ENCODE data around the gene GDNF. TPM values are rescaled to one million over a fixed set of nuclear protein-coding genes. Genes with fewer than 3 reads are reported as not detected.

GDNF gene
- total and polyA plus RNA-seq, 2 donors (not counting 1 experiment from before 2014, with no cell fraction given), result 0.32 to 0.83 TPM

- Histone ChIP-seq H3K9ac (ENCODE audit: insufficient read depth, low read length) (no peak overlapping the region), H3K4me3 (replicated peaks in 1 of 4; ENCODE audit: control extremely low read depth in 1 of 4, insufficient read depth in 1 of 4, low read depth in 3 of 4, low read length in 4 of 4) (no peak overlapping the region), H3K79me2 (ENCODE audit: control insufficient read depth, insufficient read depth, low read length) (no peaks in the 10 kb centered on the region), H2AFZ (ENCODE audit: low read length) (no peak overlapping the region), H4K20me1 (ENCODE audit: control insufficient read depth, extremely low read depth, insufficient read depth, low read length) (no peaks in the 10 kb centered on the region), H3K4me1 (ENCODE audit: control insufficient read depth, extremely low read depth, insufficient read depth, low read length) (no peaks in the 10 kb centered on the region), H3K27ac (ENCODE audit: insufficient read depth, low read length) (no peak overlapping the region), H3K36me3 (ENCODE audit: control insufficient read depth, insufficient read depth, low read length) (no peaks in the 10 kb centered on the region), H3K27me3 (ENCODE audit: control insufficient read depth, insufficient read depth, low read length) (no peaks in the 10 kb centered on the region), H3K9me3 (ENCODE audit: control insufficient read depth, insufficient read depth, low read depth, low read length) (no peaks in the 10 kb centered on the region), H3K4me2 (ENCODE audit: extremely low read depth, insufficient read depth, low read length) (no peak overlapping the region)
- DNase-seq (ENCODE audit: low read depth in 2 of 2), result peak; percentile 61 to 83
- TF ChIP-seq EZH2 (IDR thresholded peaks at IDR 0.05; ENCODE audit: low read length, missing control alignments) (no peak), CTCF (conservative IDR thresholded peaks at IDR 0.05 in 1 of 2, IDR thresholded peaks at IDR 0.05 in 1 of 2; ENCODE audit: low read depth in 1 of 2, low read length in 2 of 2) (no peak)
Observed at GRCh38 chr5:37792975-37793631, 46.7 kb downstream of the GDNF start.

DNA sequence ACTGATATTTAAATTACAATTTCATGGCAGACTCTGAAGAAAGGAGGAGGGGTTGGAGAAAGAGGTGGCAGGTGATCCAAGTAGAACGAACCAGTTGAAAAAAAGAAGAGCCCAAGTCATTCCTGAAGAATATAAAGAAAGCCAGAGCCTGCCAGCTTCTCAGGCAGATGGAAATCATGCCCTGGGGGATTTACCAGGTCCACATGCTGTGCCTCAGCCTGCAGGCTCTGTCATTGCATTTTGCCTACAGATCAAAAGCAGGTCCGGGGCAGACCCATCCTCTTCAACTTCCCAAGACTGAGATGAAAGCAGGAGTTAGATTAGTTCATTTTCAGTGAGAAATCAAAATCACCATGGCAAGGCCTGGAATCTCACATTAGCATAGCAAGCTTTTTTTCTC, 48.5 kb downstream of the GDNF start:
- H3K79me2 ChIP-seq (ENCODE audit: control insufficient read depth, insufficient read depth, low read length), result no peaks in the 10 kb centered on the region
- no peak for TF ChIP-seq CTCF (conservative IDR thresholded peaks at IDR 0.05 in 1 of 2, IDR thresholded peaks at IDR 0.05 in 1 of 2; ENCODE audit: low read depth in 1 of 2, low read length in 2 of 2)
- no peak for TF ChIP-seq EZH2 (IDR thresholded peaks at IDR 0.05; ENCODE audit: low read length, missing control alignments)
- H4K20me1 ChIP-seq (ENCODE audit: control insufficient read depth, extremely low read depth, insufficient read depth, low read length), result no peaks in the 10 kb centered on the region
- H3K9ac ChIP-seq (ENCODE audit: insufficient read depth, low read length), result no peak overlapping the region
- no peaks in the 10 kb centered on the region for H3K9me3 ChIP-seq (ENCODE audit: control insufficient read depth, insufficient read depth, low read depth, low read length)
- no peak for DNase-seq (ENCODE audit: low read depth in 2 of 2)
- H3K27me3 ChIP-seq (ENCODE audit: control insufficient read depth, insufficient read depth, low read length), result no peaks in the 10 kb centered on the region
- no peak overlapping the region for H3K27ac ChIP-seq (ENCODE audit: insufficient read depth, low read length)
- no peak overlapping the region for H3K4me2 ChIP-seq (ENCODE audit: extremely low read depth, insufficient read depth, low read length)
- H3K4me1 ChIP-seq (ENCODE audit: control insufficient read depth, extremely low read depth, insufficient read depth, low read length), result no peaks in the 10 kb centered on the region
- no peak overlapping the region for H3K4me3 ChIP-seq (replicated peaks in 1 of 4; ENCODE audit: control extremely low read depth in 1 of 4, insufficient read depth in 1 of 4, low read depth in 3 of 4, low read length in 4 of 4)
- no peak overlapping the region for H2AFZ ChIP-seq (ENCODE audit: low read length)
- H3K36me3 ChIP-seq (ENCODE audit: control insufficient read depth, insufficient read depth, low read length), result no peaks in the 10 kb centered on the region

GRCh38 chr5:37789991-37790390, 49.9 kb downstream of the GDNF start:
- no peak overlapping the region for H3K4me3 ChIP-seq (replicated peaks in 1 of 4; ENCODE audit: control extremely low read depth in 1 of 4, insufficient read depth in 1 of 4, low read depth in 3 of 4, low read length in 4 of 4)
- H3K79me2 ChIP-seq (ENCODE audit: control insufficient read depth, insufficient read depth, low read length), result no peaks in the 10 kb centered on the region
- no peak overlapping the region for H3K4me2 ChIP-seq (ENCODE audit: extremely low read depth, insufficient read depth, low read length)
- no peaks in the 10 kb centered on the region for H3K9me3 ChIP-seq (ENCODE audit: control insufficient read depth, insufficient read depth, low read depth, low read length)
- no peaks in the 10 kb centered on the region for H4K20me1 ChIP-seq (ENCODE audit: control insufficient read depth, extremely low read depth, insufficient read depth, low read length)
- H2AFZ ChIP-seq (ENCODE audit: low read length), result no peak overlapping the region
- H3K36me3 ChIP-seq (ENCODE audit: control insufficient read depth, insufficient read depth, low read length), result no peaks in the 10 kb centered on the region
- H3K4me1 ChIP-seq (ENCODE audit: control insufficient read depth, extremely low read depth, insufficient read depth, low read length), result no peaks in the 10 kb centered on the region
- no peak for TF ChIP-seq EZH2 (IDR thresholded peaks at IDR 0.05; ENCODE audit: low read length, missing control alignments)
- TF ChIP-seq CTCF (conservative IDR thresholded peaks at IDR 0.05 in 1 of 2, IDR thresholded peaks at IDR 0.05 in 1 of 2; ENCODE audit: low read depth in 1 of 2, low read length in 2 of 2), result no peak
- H3K9ac ChIP-seq (ENCODE audit: insufficient read depth, low read length), result no peak overlapping the region
- H3K27me3 ChIP-seq (ENCODE audit: control insufficient read depth, insufficient read depth, low read length), result no peaks in the 10 kb centered on the region
- DNase-seq (ENCODE audit: low read depth in 2 of 2), result peak; percentile 16 to 64
- H3K27ac ChIP-seq (ENCODE audit: insufficient read depth, low read length), result no peak overlapping the region

Measured in fibroblast of lung (primary cell).